T-helper 2 cell treated with Interferon-gamma antibody and Interleukin-4, amounts not matched to agents 5 μg/mL and 100 μg/mL, for 36 hours (primary cell): ENCODE results near the gene SCGB1D1.

ENCODE experiments used
- DNase-seq: peaks from one replicate; pipeline ENCODE4 v3.0.0; 2021; ENCODE audit warnings: low spot score
- H3K27ac Mint-ChIP-seq: one replicate; pipeline ENCODE4 v1.8.0; 2021; ENCODE audit warnings: mild to moderate bottlenecking, mixed read lengths
- H3K27me3 Mint-ChIP-seq: one replicate; pipeline ENCODE4 v1.8.0; 2021; ENCODE audit warnings: low read depth, mixed read lengths
- H3K36me3 Mint-ChIP-seq: one replicate; pipeline ENCODE4 v1.8.0; 2021; ENCODE audit warnings: low read depth, mixed read lengths
- H3K4me1 Mint-ChIP-seq: one replicate; pipeline ENCODE4 v1.8.0; 2021; ENCODE audit warnings: low read depth, mixed read lengths
- H3K4me3 Mint-ChIP-seq: one replicate; pipeline ENCODE4 v1.8.0; 2022; ENCODE audit warnings: mild to moderate bottlenecking, moderate library complexity, mixed read lengths
- H3K9me3 Mint-ChIP-seq: one replicate; pipeline ENCODE4 v1.8.0; 2021; ENCODE audit warnings: mixed read lengths

SCGB1D1 gene

DNA sequence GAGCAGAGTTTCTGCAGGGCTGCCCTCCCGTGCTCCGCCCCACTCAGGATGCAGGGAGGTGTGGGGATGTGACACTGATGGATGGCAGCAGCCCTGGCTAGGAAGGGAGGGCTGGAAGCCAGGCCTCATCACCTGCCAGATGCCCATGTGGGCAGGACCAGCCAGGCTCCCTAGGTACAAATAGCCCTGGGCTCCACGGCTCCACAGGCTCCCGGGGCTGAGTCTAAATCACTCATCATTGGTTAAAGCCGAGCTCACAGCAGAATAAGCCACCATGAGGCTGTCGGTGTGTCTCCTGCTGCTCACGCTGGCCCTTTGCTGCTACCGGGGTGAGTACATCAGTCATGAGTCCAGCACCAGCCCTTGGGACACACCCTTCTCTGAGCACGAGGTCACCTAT lies at the start of gene SCGB1D1:
TSS of gene SCGB1D1 (plus strand) at position 206 of the 400 bp plus-strand sequence. CDS start at position 275, 69 bp downstream.
- Mint-ChIP-seq H3K27ac (no peak within 1 kb of the TSS), H3K4me1 (no peaks in the 10 kb centered on the region), H3K27me3 (peaks cover 30% of the 10 kb centered on the region), H3K9me3 (no peaks in the 10 kb centered on the region), H3K4me3 (no peak within 1 kb of the TSS), H3K36me3 (no peaks in the 10 kb centered on the region)
- no peak for DNase-seq

- no peaks in the 10 kb centered on the region for H3K27me3 Mint-ChIP-seq
- no peaks in the 10 kb centered on the region for H3K9me3 Mint-ChIP-seq
- H3K27ac Mint-ChIP-seq, result no peak overlapping the region
- no peaks in the 10 kb centered on the region for H3K4me1 Mint-ChIP-seq
- DNase-seq, result no peak
- H3K4me3 Mint-ChIP-seq, result no peak overlapping the region
- peaks cover 42% of the 10 kb centered on the region for H3K36me3 Mint-ChIP-seq
These were observed 49.5 kb upstream of the SCGB1D1 start for GRCh38 chr11:62140304-62141110.

DNA sequence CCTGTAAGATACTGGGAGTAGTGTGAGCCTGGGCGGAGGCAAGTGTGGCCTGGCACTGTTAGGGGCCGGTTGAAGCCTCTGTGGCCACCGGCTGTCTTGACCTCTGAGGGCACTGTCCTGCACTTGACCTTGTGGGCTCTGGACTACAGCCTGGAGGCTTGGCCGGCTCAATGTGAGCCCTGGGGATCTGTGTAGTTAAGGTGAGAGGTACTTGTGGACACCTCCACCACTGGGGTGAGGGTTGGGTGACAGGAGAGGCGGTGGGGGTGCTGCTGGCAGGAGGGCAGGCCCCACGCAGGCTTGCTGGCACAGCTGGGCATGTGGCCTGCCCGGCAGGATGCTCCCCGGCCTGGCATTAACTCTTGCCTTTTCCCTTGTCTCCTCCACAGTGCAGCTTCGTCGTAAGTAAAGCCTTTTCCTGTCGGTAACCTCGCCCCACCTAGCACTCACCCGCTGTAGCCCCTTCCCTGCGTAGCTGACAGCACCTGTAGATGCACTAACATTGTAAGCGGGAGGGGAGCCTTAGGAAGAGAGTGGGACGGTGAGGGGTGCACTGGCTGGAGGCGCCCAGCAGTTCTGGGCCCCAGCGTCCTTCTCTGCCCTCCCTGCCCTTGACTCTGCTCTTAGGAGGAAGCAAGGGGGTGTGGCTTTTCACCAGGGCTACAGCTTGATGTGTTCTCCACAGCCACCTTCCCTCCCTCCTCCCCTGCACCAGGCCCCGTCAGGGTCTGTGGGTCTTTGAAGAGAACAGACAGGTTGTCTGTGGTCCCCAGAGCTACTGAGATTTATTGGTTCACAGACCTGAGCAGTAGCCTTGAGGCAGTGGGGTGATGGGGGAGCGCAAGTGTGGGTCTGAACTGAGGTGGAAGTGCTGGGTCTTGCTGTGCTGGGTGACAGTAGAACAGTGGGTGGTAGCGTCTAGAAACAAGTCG lies 48.6 kb upstream of the SCGB1D1 start:
- Mint-ChIP-seq H3K4me1 (no peaks in the 10 kb centered on the region), H3K27ac (no peak overlapping the region), H3K4me3 (no peak overlapping the region), H3K9me3 (no peaks in the 10 kb centered on the region), H3K36me3 (peaks cover 49% of the 10 kb centered on the region), H3K27me3 (no peaks in the 10 kb centered on the region)
- DNase-seq, result no peak

GRCh38 chr11:62142043-62142375 lies 48.0 kb upstream of the SCGB1D1 start:
- Mint-ChIP-seq H3K36me3 (peaks cover 50% of the 10 kb centered on the region), H3K27ac (no peak overlapping the region), H3K4me1 (no peaks in the 10 kb centered on the region), H3K9me3 (no peaks in the 10 kb centered on the region), H3K4me3 (no peak overlapping the region), H3K27me3 (no peaks in the 10 kb centered on the region)
- no peak for DNase-seq

GRCh38 chr11:62142921-62143320 lies 47.1 kb upstream of the SCGB1D1 start:
- Mint-ChIP-seq H3K27me3 (no peaks in the 10 kb centered on the region), H3K27ac (no peak overlapping the region), H3K4me1 (no peaks in the 10 kb centered on the region), H3K9me3 (no peaks in the 10 kb centered on the region), H3K4me3 (no peak overlapping the region), H3K36me3 (peaks cover 59% of the 10 kb centered on the region)
- DNase-seq, result no peak

- no peaks in the 10 kb centered on the region for H3K27me3 Mint-ChIP-seq
- H3K4me1 Mint-ChIP-seq, result no peaks in the 10 kb centered on the region
- peaks cover 59% of the 10 kb centered on the region for H3K36me3 Mint-ChIP-seq
- H3K9me3 Mint-ChIP-seq, result no peaks in the 10 kb centered on the region
- DNase-seq, result no peak
- no peak overlapping the region for H3K27ac Mint-ChIP-seq
- no peak overlapping the region for H3K4me3 Mint-ChIP-seq
These were observed 46.3 kb upstream of the SCGB1D1 start for GRCh38 chr11:62143727-62144126.

- no peaks in the 10 kb centered on the region for H3K27me3 Mint-ChIP-seq
- H3K36me3 Mint-ChIP-seq, result peaks cover 67% of the 10 kb centered on the region
- no peaks in the 10 kb centered on the region for H3K9me3 Mint-ChIP-seq
- H3K27ac Mint-ChIP-seq, result no peak overlapping the region
- H3K4me3 Mint-ChIP-seq, result no peak overlapping the region
- no peak for DNase-seq
- H3K4me1 Mint-ChIP-seq, result no peaks in the 10 kb centered on the region
These were observed 45.3 kb upstream of the SCGB1D1 start for GRCh38 chr11:62144641-62145255.

GRCh38 chr11:62145261-62145871 lies 44.6 kb upstream of the SCGB1D1 start:
- Mint-ChIP-seq H3K4me1 (no peaks in the 10 kb centered on the region), H3K36me3 (peaks cover 66% of the 10 kb centered on the region), H3K27ac (peak overlapping the region; percentile 31), H3K27me3 (no peaks in the 10 kb centered on the region), H3K9me3 (no peaks in the 10 kb centered on the region), H3K4me3 (no peak overlapping the region)
- no peak for DNase-seq

DNA sequence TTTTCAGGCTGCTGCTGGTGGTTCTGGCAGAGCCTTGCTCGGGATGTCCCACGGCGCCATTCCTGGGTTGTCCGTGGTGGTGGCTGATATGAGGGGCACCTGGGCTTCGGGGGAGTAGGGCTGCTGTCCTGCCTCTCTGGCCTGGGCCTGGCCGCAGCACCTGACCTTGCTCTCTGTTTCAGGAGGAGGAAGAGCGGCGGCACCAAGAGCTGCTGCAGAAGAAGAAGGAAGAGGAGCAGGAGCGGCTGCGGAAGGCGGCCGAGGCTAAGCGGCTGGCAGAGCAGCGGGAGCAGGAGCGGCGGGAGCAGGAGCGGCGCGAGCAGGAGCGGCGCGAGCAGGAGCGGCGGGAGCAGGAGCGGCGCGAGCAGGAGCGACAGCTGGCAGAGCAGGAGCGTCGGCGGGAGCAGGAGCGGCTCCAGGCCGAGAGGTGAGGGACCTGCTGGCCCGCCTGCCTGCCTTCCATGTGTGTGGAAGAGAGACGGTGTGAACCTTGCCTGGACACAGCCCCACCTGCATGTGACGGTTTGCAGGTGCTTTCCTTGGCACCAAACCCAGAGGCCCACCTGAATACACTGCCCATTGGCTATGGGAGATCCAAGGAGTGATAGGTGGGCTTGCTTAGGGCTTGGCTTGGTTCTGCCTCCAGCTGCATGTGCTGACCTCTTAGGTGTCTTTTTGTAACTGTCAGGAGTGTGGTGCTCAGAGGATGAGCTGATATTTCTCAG lies 43.4 kb upstream of the SCGB1D1 start:
- Mint-ChIP-seq H3K4me1 (no peaks in the 10 kb centered on the region), H3K9me3 (no peaks in the 10 kb centered on the region), H3K4me3 (no peak overlapping the region), H3K27ac (no peak overlapping the region), H3K27me3 (no peaks in the 10 kb centered on the region), H3K36me3 (peaks cover 68% of the 10 kb centered on the region)
- no peak for DNase-seq

DNA sequence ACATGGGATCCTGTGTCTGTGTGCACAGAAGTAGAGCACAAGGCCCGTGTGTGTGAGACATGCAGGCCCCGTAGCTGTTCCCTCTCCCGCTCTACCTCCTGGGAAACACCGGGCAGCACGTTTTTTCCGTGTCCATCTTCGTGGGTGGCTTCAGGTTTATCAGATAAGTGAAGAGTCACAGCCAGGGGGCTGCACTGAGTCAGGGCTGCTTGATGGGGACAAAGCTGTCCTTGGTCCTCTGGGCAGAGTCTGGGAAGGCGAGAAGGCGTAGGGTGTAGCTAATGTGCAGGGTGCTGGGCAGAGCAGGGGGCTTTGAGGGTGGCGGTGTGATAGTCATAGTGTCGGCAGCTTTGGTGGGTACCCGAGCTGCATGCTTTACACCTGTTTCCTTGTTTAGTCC lies 42.5 kb upstream of the SCGB1D1 start:
- Mint-ChIP-seq H3K27me3 (no peaks in the 10 kb centered on the region), H3K27ac (no peak overlapping the region), H3K4me1 (no peaks in the 10 kb centered on the region), H3K9me3 (no peaks in the 10 kb centered on the region), H3K4me3 (no peak overlapping the region), H3K36me3 (peaks cover 69% of the 10 kb centered on the region)
- no peak for DNase-seq

DNA sequence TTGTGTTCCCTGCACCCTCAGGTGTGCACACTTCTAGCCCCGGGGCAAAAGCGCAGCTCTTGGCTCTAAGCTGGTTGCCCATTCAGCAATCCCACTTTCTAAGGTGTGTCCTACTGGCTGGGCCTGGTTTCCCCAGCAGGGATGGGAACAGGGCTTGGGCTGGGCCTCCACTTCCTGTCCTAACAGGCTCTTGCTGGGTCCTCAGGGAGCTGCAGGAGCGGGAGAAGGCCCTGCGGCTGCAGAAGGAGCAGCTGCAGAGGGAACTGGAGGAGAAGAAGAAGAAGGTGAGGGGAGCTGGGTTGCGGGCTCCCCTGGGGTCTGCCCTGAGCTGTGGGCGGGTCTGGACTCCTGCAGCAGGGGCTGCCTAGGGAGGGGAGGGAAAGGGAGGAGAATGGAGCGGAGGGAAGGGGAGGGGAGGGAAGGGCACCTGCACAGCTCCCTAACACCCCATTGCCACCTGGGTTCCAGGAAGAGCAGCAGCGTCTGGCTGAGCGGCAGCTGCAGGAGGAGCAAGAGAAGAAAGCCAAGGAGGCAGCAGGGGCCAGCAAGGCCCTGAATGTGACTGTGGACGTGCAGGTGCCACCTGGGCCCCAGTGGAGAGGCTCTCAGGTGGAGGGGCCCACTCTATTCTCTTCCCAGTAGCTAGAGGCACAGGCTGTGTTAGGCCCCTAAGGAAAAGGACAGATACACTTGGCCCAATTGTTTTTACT lies 41.6 kb upstream of the SCGB1D1 start:
- Mint-ChIP-seq H3K36me3 (peaks cover 68% of the 10 kb centered on the region), H3K27ac (no peak overlapping the region), H3K27me3 (no peaks in the 10 kb centered on the region), H3K4me1 (no peaks in the 10 kb centered on the region), H3K4me3 (no peak overlapping the region), H3K9me3 (no peaks in the 10 kb centered on the region)
- no peak for DNase-seq

GRCh38 chr11:62149986-62150886 lies 39.8 kb upstream of the SCGB1D1 start:
- H3K4me3 Mint-ChIP-seq, result no peak overlapping the region
- no peaks in the 10 kb centered on the region for H3K9me3 Mint-ChIP-seq
- no peaks in the 10 kb centered on the region for H3K4me1 Mint-ChIP-seq
- DNase-seq, result no peak
- H3K27ac Mint-ChIP-seq, result no peak overlapping the region
- no peaks in the 10 kb centered on the region for H3K27me3 Mint-ChIP-seq
- peaks cover 72% of the 10 kb centered on the region for H3K36me3 Mint-ChIP-seq
